Neural progenitor cell (in vitro differentiated cells): ENCODE results near the gene MDM2.

Source experiments
- CTCF ChIP-seq: fragments of 200-600 bp; sonication (generic); IDR thresholded peaks from 2 replicates; pipeline ENCODE4 v1.5.1; 2017; ENCODE audit warnings: antibody characterized with exemption, mild to moderate bottlenecking
- EZH2 ChIP-seq: fragments of 200-600 bp; sonication (generic); IDR thresholded peaks from 2 replicates; pipeline ENCODE4 v1.6.1; 2017; ENCODE audit warnings: antibody characterized with exemption, mild to moderate bottlenecking, moderate library complexity
- EZH2phosphoT487 ChIP-seq: fragments of 200-600 bp; sonication (generic); IDR thresholded peaks from 2 replicates; pipeline ENCODE4 v1.6.1; 2017; ENCODE audit warnings: antibody characterized with exemption

- no peak for TF ChIP-seq CTCF
- TF ChIP-seq EZH2phosphoT487: no peak
- TF ChIP-seq EZH2: no peak
These were observed 20.1 kb downstream of the MDM2 start for GRCh38 chr12:68827895-68828671.
